CD8-positive, alpha-beta memory T cell (primary cell): ENCODE data around the gene TRPM3. TPM values are rescaled to one million over a fixed set of nuclear protein-coding genes. Genes with fewer than 3 reads are reported as not detected.

Experiments used
- CTCF ChIA-PET: fragments of 350-600 bp; sonication (Branson Sonifier 250); formaldehyde crosslinking; loops from one replicate; lab custom pipeline; 2021; ENCODE audit warnings: antibody characterized with exemption; lab: Charles Lee
- POLR2A ChIA-PET: fragments of 350-600 bp; sonication (Branson Sonifier 250); formaldehyde crosslinking; loops from one replicate; lab custom pipeline; 2021; ENCODE audit warnings: antibody characterized with exemption; lab: Charles Lee
- DNase-seq, 5 donors: peaks; one replicate each; pipeline versions ENCODE4 v3.0.0 to v3.0.0-alpha.2; 2020 to 2022; ENCODE audit warnings: mixed read lengths in 1 of 5
- H3K27ac ChIP-seq: one replicate; pipeline ENCODE4 v1.7.0; 2013; ENCODE audit warnings: low read depth, mild to moderate bottlenecking, low read length, moderate library complexity
- H3K27me3 ChIP-seq: 2 replicates; pipeline ENCODE4 v1.7.0; 2013; ENCODE audit warnings: low read length, mild to moderate bottlenecking; ENCODE audit not compliant: insufficient read depth, poor library complexity, severe bottlenecking
- H3K36me3 ChIP-seq: 2 replicates; pipeline ENCODE4 v1.7.0; 2013; ENCODE audit warnings: mild to moderate bottlenecking, low read length, moderate library complexity; ENCODE audit not compliant: insufficient read depth
- H3K4me1 ChIP-seq: 2 replicates; pipeline ENCODE4 v1.7.0; 2013; ENCODE audit warnings: mild to moderate bottlenecking, low read length, moderate library complexity; ENCODE audit not compliant: insufficient read depth
- H3K4me3 ChIP-seq: 2 replicates; pipeline ENCODE4 v1.7.0; 2013; ENCODE audit warnings: mild to moderate bottlenecking, low read length
- H3K9me3 ChIP-seq: 2 replicates; pipeline ENCODE4 v1.7.0; 2013; ENCODE audit warnings: mild to moderate bottlenecking, low read length
- H3K27ac Mint-ChIP-seq, 8 donors: one replicate each; pipeline ENCODE4 v1.8.0; 2020 to 2021; ENCODE audit warnings: mixed read lengths in 8 of 8, mild to moderate bottlenecking in 6 of 8, inconsistent platforms in 3 of 8, moderate library complexity in 3 of 8
- H3K27me3 Mint-ChIP-seq, 2 donors: one replicate each; pipeline ENCODE4 v1.8.0; 2020 to 2021; ENCODE audit warnings: mixed read lengths in 2 of 2, mild to moderate bottlenecking in 1 of 2, moderate library complexity in 1 of 2
- H3K36me3 Mint-ChIP-seq, 3 donors: one replicate each; pipeline ENCODE4 v1.8.0; 2020 to 2021; ENCODE audit warnings: mixed read lengths in 3 of 3, inconsistent platforms in 1 of 3, mild to moderate bottlenecking in 1 of 3
- H3K4me1 Mint-ChIP-seq, 3 donors: one replicate each; pipeline ENCODE4 v1.8.0; 2020 to 2021; ENCODE audit warnings: mixed read lengths in 3 of 3, inconsistent platforms in 1 of 3, mild to moderate bottlenecking in 1 of 3
- H3K4me3 Mint-ChIP-seq, 7 donors: one replicate each; pipeline ENCODE4 v1.8.0; 2020 to 2021; ENCODE audit warnings: mixed read lengths in 7 of 7, mild to moderate bottlenecking in 6 of 7, moderate library complexity in 4 of 7, inconsistent platforms in 2 of 7
- H3K9me3 Mint-ChIP-seq, 5 donors: one replicate each; pipeline ENCODE4 v1.8.0; 2020 to 2022; ENCODE audit warnings: mixed read lengths in 5 of 5, mild to moderate bottlenecking in 3 of 5, moderate library complexity in 2 of 5, inconsistent platforms in 1 of 5
- polyA plus RNA-seq: library from polyadenylated mRNA; unstranded; fragments of 300-500 nt; fragmentation: Illumina TruSeq; gene quantifications from one replicate; pipeline ENCODE4 v1.2.3, GENCODE V29; 2021
- total RNA-seq, 2 experiments: library from RNA; stranded (reverse); gene quantifications; one replicate each; pipeline ENCODE4 v1.2.3, GENCODE V29; 2021

TRPM3 gene
- total and polyA plus RNA-seq, 3 experiments from 2014 or later = not detected

DNA sequence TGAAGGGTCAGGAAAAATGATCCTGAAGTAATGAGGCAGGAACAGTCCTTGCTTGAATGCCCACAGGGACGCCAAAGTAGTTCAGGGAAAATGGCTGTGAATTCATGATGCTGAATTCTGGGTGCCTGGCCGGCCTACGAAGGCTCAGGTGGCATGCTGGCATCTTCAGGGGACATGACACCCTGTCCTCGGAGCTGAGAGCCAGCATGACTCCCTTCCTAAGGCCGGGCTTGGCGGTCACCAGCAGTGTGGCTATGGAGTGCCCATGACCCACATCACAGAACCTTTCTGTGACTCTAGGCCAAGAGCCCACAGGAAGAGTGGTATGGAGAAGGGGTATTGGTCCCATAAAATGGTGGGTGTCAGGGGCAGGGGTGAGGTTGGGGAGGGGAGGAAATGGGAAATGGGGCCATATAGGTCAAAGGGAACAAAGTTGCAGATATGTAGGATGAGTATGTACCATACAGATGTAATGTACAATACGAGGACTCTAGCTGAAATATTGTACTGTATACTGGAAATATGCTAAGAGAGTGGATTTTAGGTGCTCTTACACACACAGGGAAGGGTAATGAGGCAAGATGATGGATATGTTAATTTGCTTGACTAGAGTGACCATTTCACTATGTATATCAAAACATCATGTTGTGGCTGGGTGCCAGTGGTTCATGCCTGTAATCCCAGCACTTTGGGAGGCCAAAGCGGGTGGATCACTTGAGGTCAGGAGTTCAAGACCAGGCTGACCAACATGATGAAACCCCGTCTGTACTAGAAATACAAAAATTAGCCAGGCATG is 504.2 kb downstream of the TRPM3 start:
- H3K27ac Mint-ChIP-seq = no peak overlapping the region
- no peaks in the 10 kb centered on the region for H3K4me1 ChIP-seq
- H3K36me3 ChIP-seq = no peaks in the 10 kb centered on the region
- no peaks in the 10 kb centered on the region for H3K9me3 Mint-ChIP-seq
- H3K36me3 Mint-ChIP-seq = no peaks in the 10 kb centered on the region
- peaks cover 3 to 11% of the 10 kb centered on the region in 2 donors for H3K27me3 Mint-ChIP-seq
- H3K4me1 Mint-ChIP-seq = no peaks in the 10 kb centered on the region
- CTCF ChIA-PET = no interaction called here
- POLR2A ChIA-PET = no interaction called here
- DNase-seq = no peak
- H3K4me3 ChIP-seq = no peak overlapping the region
- H3K4me3 Mint-ChIP-seq = no peak overlapping the region
- H3K9me3 ChIP-seq = no peaks in the 10 kb centered on the region
- no peak overlapping the region for H3K27ac ChIP-seq
- no peaks in the 10 kb centered on the region for H3K27me3 ChIP-seq

DNA sequence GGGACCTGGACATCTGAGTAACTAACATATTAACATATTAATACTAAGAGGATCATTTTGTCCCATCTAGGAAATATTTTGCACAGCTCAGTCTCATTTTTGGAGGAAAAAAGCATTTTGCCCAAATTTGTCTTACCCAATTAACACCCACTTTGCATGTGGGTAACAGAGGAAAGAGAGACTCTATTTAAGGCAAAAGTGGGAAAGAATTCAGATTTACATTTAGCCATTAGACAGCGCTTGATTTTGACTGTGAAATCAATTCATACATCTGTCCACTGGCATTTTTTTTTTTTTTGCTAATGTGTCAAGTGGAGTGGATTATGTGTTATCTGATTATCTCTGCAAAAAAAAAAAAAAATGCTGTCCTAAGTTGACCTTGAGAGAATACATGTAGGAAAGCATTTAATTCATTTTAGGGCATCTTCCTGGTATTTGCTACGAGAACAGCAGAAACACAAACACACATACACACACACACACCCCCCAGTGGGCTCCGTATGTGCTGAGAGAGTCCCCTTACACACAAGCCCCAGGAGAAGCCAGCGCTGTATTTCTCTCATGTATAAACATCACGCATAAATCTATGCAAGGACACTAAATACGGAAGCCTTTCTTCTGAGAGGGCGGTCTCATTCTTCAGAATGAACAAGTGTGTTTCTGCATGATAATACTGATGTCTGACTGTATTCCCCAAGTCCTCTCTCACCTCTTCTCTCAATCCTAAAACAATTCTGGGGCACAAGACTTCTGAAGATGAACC is 505.0 kb downstream of the TRPM3 start:
- Mint-ChIP-seq H3K36me3 (no peaks in the 10 kb centered on the region), H3K27ac (no peak overlapping the region), H3K4me3 (no peak overlapping the region), H3K4me1 (no peaks in the 10 kb centered on the region), H3K27me3 (peaks cover 3 to 11% of the 10 kb centered on the region in 2 donors), H3K9me3 (no peaks in the 10 kb centered on the region)
- H3K27me3 ChIP-seq = no peaks in the 10 kb centered on the region
- H3K4me3 ChIP-seq = no peak overlapping the region
- no peak overlapping the region for H3K27ac ChIP-seq
- no peaks in the 10 kb centered on the region for H3K36me3 ChIP-seq
- ChIA-PET POLR2A (no interaction called here), CTCF (no interaction called here)
- H3K4me1 ChIP-seq = no peaks in the 10 kb centered on the region
- no peak for DNase-seq
- no peaks in the 10 kb centered on the region for H3K9me3 ChIP-seq

DNA sequence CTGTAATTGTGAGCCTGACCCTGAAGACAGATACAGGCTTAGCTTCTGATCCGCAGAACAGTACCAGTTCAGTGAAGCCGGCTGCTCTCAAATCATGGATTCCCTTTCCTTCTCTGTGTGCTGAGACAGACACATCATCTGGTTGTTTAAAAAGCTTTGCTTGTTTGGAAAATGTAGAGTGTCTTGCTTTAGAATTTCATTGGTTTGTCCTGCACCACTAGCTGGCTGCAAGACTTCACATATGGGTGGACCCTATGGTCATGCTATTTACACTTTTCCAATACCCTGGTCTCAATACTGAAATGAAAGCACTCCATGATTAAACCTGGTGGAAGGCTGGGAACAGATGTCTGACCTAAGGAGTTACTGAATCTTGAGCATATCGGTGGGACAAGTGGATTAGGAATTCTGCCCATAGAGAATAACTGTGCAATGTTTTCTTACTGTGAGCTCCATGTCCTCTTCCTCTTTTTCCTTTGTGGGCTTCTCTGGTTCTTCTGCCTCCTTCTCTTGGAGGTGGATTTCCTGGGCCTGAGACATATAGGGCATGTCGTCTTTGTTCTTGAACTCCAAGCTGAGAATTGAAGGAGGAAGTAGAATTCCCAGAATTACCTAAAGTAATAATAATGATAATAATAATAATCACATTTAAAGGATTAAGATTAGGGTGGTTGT is 505.8 kb downstream of the TRPM3 start:
- Mint-ChIP-seq H3K4me1 (no peaks in the 10 kb centered on the region), H3K4me3 (no peak overlapping the region), H3K27ac (peak overlapping the region in 1 of 8 donors; percentile 14), H3K9me3 (no peaks in the 10 kb centered on the region), H3K27me3 (peaks cover 3 to 11% of the 10 kb centered on the region in 2 donors), H3K36me3 (no peaks in the 10 kb centered on the region)
- DNase-seq = no peak
- no peaks in the 10 kb centered on the region for H3K27me3 ChIP-seq
- POLR2A ChIA-PET = no interaction called here
- no peaks in the 10 kb centered on the region for H3K36me3 ChIP-seq
- no peak overlapping the region for H3K27ac ChIP-seq
- H3K9me3 ChIP-seq = no peaks in the 10 kb centered on the region
- H3K4me3 ChIP-seq = no peak overlapping the region
- no peaks in the 10 kb centered on the region for H3K4me1 ChIP-seq
- CTCF ChIA-PET = no interaction called here

DNA sequence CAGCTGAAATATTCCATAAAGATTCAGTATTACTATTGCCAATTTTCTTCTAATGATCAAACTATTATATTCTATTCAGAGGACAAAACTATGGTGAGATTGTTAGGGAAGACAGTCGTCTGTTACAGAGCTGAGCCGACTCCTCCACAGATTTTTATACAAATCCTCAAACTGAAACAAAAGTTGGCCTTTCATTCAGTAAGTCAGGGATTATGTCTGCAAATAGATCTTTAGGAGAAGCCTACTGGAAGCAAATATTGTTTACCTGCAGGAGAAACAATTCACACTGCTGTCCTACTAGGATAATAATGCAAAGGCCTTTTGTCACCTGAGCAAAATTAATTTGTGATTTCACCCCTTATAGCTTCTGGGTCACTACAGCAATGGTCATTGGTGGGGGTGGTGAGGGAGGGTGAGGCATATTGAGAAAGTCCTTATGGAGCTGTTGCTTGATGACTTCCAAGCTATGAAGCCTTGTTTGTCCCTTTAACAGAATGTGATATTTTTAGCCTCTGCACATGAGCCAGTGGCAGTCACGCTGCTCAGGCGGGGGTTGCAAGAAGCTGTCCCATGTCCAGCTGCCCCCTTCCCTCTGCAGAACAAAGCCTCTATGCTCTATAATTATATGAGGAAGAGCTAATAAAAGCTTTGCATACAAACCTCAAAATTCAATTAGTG is 506.5 kb downstream of the TRPM3 start:
- H3K27me3 ChIP-seq = no peaks in the 10 kb centered on the region
- H3K4me1 ChIP-seq = no peaks in the 10 kb centered on the region
- Mint-ChIP-seq H3K27ac (no peak overlapping the region), H3K4me3 (no peak overlapping the region), H3K4me1 (no peaks in the 10 kb centered on the region), H3K27me3 (peaks cover 3 to 10% of the 10 kb centered on the region in 2 donors), H3K9me3 (no peaks in the 10 kb centered on the region), H3K36me3 (no peaks in the 10 kb centered on the region)
- H3K9me3 ChIP-seq = no peaks in the 10 kb centered on the region
- DNase-seq = no peak
- H3K4me3 ChIP-seq = no peak overlapping the region
- H3K27ac ChIP-seq = no peak overlapping the region
- ChIA-PET POLR2A (no interaction called here), CTCF (interaction anchor here (1.4 kb wide), 1 partner anchor 13 kb away, joined by 6 read pairs; no protein-coding TSS in a partner anchor)
- H3K36me3 ChIP-seq = no peaks in the 10 kb centered on the region

DNA sequence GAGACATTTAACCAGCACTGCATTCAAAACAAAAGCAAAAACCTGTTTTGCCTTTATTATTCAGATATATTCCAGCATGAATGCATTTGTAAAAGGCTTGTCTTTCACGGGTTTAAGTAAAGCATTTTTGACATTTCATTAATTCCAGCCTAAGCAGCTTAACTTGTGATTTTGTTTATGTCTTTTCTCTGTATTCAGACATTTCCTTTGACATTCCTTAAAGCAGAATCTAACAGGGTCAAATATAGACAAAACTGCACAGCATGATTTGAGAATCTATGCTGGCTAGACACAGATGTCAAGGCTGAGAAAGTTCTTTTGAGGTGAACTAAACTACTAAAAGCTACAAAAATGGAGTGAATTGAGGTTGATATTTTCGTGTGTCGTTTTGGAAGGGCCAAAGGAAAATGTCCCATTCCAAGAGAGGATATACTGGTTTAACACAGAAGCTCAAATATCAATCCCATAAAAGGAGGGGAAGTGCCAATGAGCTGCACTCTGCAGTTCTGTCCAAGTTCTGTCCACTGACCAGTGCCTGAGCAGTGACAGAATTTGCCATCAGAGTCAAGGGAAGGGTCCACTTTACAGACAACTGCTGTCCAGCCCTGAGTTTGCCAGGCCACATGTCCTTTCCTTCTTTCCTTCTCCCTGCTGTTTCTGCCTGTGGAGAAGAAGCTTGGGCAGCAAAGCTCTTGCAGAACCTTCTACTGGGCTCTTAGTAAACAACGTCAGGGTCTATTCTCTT is 508.2 kb downstream of the TRPM3 start:
- DNase-seq = no peak
- CTCF ChIA-PET = interaction anchor here (2.3 kb wide), 1 partner anchor 11 kb away, joined by 8 read pairs; no protein-coding TSS in a partner anchor
- Mint-ChIP-seq H3K4me3 (no peak overlapping the region), H3K36me3 (no peaks in the 10 kb centered on the region), H3K27me3 (peaks cover 3 to 10% of the 10 kb centered on the region in 2 donors), H3K9me3 (no peaks in the 10 kb centered on the region), H3K27ac (peak overlapping the region in 1 of 8 donors; percentile 74), H3K4me1 (no peaks in the 10 kb centered on the region)
- Histone ChIP-seq H3K9me3 (no peaks in the 10 kb centered on the region), H3K4me3 (no peak overlapping the region), H3K27me3 (no peaks in the 10 kb centered on the region), H3K4me1 (no peaks in the 10 kb centered on the region), H3K27ac (no peak overlapping the region), H3K36me3 (no peaks in the 10 kb centered on the region)
- POLR2A ChIA-PET = no interaction called here

DNA sequence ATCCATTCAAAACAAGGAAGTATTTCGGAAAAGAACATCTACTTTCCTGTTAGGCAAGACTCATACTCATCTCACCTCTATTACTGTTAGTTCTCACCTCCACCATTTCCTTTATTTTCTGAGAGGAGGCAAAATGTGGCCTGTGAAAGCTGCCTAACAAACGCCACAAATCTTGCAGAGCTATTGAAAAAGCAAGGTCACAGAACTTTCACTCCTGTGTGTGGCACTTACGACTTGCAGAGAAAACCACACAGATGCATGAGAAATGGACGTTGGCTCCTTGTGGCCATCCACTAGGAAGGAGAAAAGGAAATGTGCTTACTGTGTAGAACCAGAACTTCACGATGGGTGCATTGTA is 511.2 kb downstream of the TRPM3 start:
- H3K4me3 ChIP-seq = no peak overlapping the region
- H3K36me3 ChIP-seq = no peaks in the 10 kb centered on the region
- Mint-ChIP-seq H3K27ac (no peak overlapping the region), H3K36me3 (no peaks in the 10 kb centered on the region), H3K27me3 (peaks cover 3% of the 10 kb centered on the region in 2 donors), H3K9me3 (no peaks in the 10 kb centered on the region), H3K4me3 (no peak overlapping the region), H3K4me1 (no peaks in the 10 kb centered on the region)
- no peak for DNase-seq
- H3K9me3 ChIP-seq = no peaks in the 10 kb centered on the region
- no peaks in the 10 kb centered on the region for H3K4me1 ChIP-seq
- POLR2A ChIA-PET = no interaction called here
- H3K27me3 ChIP-seq = no peaks in the 10 kb centered on the region
- H3K27ac ChIP-seq = no peak overlapping the region
- CTCF ChIA-PET = no interaction called here

DNA sequence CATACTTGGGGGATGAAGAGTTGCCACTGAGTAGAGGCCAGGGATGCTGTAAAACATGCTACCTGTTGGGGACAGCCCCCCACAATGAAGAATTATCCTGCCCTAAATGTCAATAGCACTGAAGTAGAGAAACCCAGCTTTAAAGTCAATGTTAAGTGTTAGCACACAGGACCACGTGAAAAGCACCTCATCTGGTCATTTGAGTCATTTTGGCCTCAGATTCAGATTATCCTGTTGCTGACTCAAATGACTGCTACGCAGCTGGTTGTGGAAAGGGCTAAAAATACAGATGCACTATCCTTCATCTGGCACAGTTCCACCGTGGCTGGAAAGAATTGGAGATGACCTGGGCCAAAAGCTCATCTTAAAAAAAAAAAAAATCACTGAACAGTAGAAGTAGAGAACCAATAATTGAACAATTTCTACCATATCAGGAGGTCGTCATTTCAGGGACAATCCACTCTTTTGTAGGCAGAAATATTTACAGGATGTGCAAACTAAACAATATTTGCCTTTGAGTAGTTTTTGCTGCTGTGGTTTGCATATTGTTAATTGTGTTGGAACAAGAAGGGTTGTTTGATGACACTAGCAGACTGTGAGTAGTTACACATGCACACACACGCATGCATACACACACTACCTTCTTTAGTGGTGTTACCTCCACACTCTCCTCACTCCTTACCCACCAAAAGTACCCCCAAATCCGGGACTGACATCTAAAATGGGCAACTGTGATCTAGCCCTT is 511.7 kb downstream of the TRPM3 start:
- Mint-ChIP-seq H3K36me3 (no peaks in the 10 kb centered on the region), H3K4me1 (no peaks in the 10 kb centered on the region), H3K27ac (no peak overlapping the region), H3K27me3 (peaks cover 0 to 2% of the 10 kb centered on the region in 2 donors), H3K4me3 (no peak overlapping the region), H3K9me3 (no peaks in the 10 kb centered on the region)
- POLR2A ChIA-PET = no interaction called here
- no peaks in the 10 kb centered on the region for H3K36me3 ChIP-seq
- H3K27ac ChIP-seq = no peak overlapping the region
- DNase-seq = no peak
- H3K4me3 ChIP-seq = no peak overlapping the region
- no peaks in the 10 kb centered on the region for H3K27me3 ChIP-seq
- H3K9me3 ChIP-seq = no peaks in the 10 kb centered on the region
- CTCF ChIA-PET = no interaction called here
- no peaks in the 10 kb centered on the region for H3K4me1 ChIP-seq
